ENCODE data around the gene TTLL5.

DNA sequence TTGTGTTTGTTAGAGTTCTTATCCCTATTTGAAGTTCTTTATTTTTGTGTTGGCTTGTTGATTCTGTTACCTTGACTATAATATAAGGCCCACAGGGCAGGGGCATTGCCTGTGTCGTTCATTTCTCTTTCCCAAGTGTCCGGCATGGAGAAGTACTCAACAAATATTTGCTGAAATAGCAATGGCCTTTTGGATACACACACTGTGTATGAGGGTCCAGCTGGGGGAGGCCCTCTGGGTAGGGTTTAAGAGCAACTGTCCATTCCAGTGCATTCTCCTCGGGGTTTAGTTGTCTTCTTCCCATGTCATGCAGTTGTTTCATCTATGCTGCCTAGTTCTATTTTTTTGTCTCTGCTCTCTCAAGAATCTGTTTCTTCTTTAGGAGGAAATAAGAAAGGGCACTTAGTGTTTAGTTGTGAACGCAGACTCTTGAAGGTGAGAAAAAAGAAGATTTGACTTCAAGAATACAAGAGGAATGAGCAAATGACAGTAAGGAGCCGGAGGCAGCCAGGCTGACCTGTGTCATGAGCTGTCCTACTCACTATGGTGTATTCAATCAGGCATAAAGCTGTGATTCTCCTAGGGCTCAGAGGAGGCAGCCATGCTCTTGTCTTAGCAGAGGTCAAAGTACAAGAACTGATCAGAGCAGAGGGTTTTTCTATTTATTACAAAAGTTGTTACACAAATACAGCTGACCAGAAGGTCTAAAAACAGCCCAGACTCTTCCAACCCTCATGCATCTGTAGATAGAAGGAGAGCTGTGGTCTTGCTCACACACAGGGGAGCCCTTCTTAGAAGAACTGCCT lies 10.6 kb upstream of the TTLL5 start:
- TF ChIP-seq, protein P1, sequence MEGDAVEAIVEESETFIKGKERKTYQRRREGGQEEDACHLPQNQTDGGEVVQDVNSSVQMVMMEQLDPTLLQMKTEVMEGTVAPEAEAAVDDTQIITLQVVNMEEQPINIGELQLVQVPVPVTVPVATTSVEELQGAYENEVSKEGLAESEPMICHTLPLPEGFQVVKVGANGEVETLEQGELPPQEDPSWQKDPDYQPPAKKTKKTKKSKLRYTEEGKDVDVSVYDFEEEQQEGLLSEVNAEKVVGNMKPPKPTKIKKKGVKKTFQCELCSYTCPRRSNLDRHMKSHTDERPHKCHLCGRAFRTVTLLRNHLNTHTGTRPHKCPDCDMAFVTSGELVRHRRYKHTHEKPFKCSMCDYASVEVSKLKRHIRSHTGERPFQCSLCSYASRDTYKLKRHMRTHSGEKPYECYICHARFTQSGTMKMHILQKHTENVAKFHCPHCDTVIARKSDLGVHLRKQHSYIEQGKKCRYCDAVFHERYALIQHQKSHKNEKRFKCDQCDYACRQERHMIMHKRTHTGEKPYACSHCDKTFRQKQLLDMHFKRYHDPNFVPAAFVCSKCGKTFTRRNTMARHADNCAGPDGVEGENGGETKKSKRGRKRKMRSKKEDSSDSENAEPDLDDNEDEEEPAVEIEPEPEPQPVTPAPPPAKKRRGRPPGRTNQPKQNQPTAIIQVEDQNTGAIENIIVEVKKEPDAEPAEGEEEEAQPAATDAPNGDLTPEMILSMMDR (conservative IDR thresholded peaks at IDR 0.05; ENCODE audit: low read depth, low read length): no peak
- TF ChIP-seq EZH2phosphoT487 (IDR thresholded peaks at IDR 0.05; ENCODE audit: borderline replicate concordance, low read length) (no peak), EZH2 (IDR thresholded peaks at IDR 0.05; ENCODE audit: low read length, unreplicated experiment) (no peak)

All from PC-3 (cell line).